Neural progenitor cell (in vitro differentiated cells): ENCODE measurements around the gene C11orf65.

Source experiments
- EZH2 ChIP-seq: fragments of 200-600 bp; sonication (generic); IDR thresholded peaks from 2 replicates; pipeline ENCODE4 v1.6.1; 2017; ENCODE audit warnings: antibody characterized with exemption, mild to moderate bottlenecking, moderate library complexity
- EZH2phosphoT487 ChIP-seq: fragments of 200-600 bp; sonication (generic); IDR thresholded peaks from 2 replicates; pipeline ENCODE4 v1.6.1; 2017; ENCODE audit warnings: antibody characterized with exemption
- TF ChIP-seq, protein P1 (sequence below): fragments of 200-600 bp; sonication (generic); IDR thresholded peaks from 2 replicates; pipeline ENCODE4 v1.5.1; 2017; ENCODE audit warnings: antibody characterized with exemption, mild to moderate bottlenecking

GRCh38 chr11:108512708-108513107 is 45.4 kb upstream of the C11orf65 start:
- TF ChIP-seq EZH2phosphoT487 (no peak), EZH2 (no peak)
- TF ChIP-seq, protein P1, sequence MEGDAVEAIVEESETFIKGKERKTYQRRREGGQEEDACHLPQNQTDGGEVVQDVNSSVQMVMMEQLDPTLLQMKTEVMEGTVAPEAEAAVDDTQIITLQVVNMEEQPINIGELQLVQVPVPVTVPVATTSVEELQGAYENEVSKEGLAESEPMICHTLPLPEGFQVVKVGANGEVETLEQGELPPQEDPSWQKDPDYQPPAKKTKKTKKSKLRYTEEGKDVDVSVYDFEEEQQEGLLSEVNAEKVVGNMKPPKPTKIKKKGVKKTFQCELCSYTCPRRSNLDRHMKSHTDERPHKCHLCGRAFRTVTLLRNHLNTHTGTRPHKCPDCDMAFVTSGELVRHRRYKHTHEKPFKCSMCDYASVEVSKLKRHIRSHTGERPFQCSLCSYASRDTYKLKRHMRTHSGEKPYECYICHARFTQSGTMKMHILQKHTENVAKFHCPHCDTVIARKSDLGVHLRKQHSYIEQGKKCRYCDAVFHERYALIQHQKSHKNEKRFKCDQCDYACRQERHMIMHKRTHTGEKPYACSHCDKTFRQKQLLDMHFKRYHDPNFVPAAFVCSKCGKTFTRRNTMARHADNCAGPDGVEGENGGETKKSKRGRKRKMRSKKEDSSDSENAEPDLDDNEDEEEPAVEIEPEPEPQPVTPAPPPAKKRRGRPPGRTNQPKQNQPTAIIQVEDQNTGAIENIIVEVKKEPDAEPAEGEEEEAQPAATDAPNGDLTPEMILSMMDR, result no peak
